ENCODE results near the gene THSD7B. TPM values are rescaled to one million over a fixed set of nuclear protein-coding genes. Genes with fewer than 3 reads are reported as not detected.
A peak's percentile ranks its signal among the peaks of the same experiment; 100 is the strongest.
"Not testable (repeated sequence)": the region's sequence is repeated elsewhere in the genome, so short reads cannot be mapped to it uniquely, and the experiment has no call there.

The THSD7B gene
- total and polyA plus RNA-seq, 2 experiments from 2014 or later, result 0.11 TPM; not detected in 1

DNA sequence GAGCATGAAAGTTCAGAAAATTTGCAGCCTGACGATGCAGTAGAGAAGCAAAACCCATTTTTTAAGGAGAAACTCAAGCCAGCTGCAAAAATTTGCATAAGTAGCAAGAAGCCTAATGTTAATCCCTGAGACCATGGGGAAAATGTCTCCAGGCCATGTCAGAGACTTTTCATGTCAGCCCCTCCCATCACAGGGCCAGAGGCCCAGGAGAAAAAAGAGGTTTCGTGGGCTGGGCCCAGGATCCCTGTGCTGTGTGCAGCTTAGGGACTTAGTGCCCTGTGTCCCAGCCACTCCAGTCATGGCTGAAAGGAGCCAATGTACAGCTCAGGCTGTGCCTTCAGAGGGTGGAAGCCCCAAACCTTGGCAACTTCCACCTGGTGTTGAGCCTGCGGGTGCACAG, 533.0 kb downstream of the THSD7B start:
- Histone ChIP-seq H2AFZ (no peak overlapping the region), H3K27ac (no peak overlapping the region), H3K9ac (no peak overlapping the region), H3K9me3 (ENCODE audit: low read depth) (no peaks in the 10 kb centered on the region), H3K36me3 (ENCODE audit: low read depth) (no peaks in the 10 kb centered on the region), H3K4me2 (ENCODE audit: unreplicated experiment) (no peak overlapping the region), H3K9me2 (ENCODE audit: insufficient read depth) (no peaks in the 10 kb centered on the region), H4K20me1 (ENCODE audit: insufficient read depth) (no peaks in the 10 kb centered on the region), H3K4me3 (no peak overlapping the region), H3F3A (ENCODE audit: insufficient read depth) (no peaks in the 10 kb centered on the region), H3K27me3 (replicated peaks; ENCODE audit: insufficient read depth) (no peaks in the 10 kb centered on the region), H3K4me1 (ENCODE audit: insufficient read depth) (no peaks in the 10 kb centered on the region), H3K79me2 (ENCODE audit: insufficient read depth) (no peaks in the 10 kb centered on the region)
- in situ Hi-C loops (cut with MboI), result no loop called here
- 8 to 12% methylated on average over 3 of the region's 3 CpGs for WGBS, 2 experiments (ENCODE audit: low coverage in 1 of 2, low lambda C conversion rate in 2 of 2, missing lambda C conversion rate in 2 of 2)
- TF ChIP-seq EZH2 (IDR thresholded peaks at IDR 0.05; ENCODE audit: insufficient read depth, poor library complexity, severe bottlenecking) (no peak), EZH2phosphoT487 (IDR thresholded peaks at IDR 0.05; ENCODE audit: insufficient read depth, low read depth) (no peak)
- no peak for DNase-seq

DNA sequence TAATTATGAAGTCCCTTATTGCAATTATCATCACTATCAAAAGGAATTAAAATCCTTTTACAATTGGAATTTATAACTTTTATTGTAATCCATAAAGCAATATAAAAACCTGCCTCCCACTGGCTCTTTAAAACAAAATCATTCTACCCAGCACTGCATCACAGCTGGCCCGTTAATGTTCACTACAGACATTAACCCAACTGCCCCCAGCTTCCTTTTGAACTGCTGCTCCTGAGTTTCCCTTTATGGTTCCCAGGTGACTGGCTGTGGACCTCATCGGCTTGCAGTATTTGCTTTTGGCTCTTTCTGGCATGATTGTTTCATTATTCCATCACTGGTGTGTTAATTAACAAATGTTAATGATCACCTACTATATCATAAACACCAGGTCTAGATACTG, 535.6 kb downstream of the THSD7B start:
- no peaks in the 10 kb centered on the region for H3K27me3 ChIP-seq (replicated peaks; ENCODE audit: insufficient read depth)
- TF ChIP-seq EZH2phosphoT487 (IDR thresholded peaks at IDR 0.05; ENCODE audit: insufficient read depth, low read depth), result no peak
- TF ChIP-seq EZH2 (IDR thresholded peaks at IDR 0.05; ENCODE audit: insufficient read depth, poor library complexity, severe bottlenecking), result no peak
- H3K9ac ChIP-seq, result no peak overlapping the region
- H3K27ac ChIP-seq, result no peak overlapping the region
- no peaks in the 10 kb centered on the region for H3K4me1 ChIP-seq (ENCODE audit: insufficient read depth)
- WGBS, 2 experiments (ENCODE audit: low coverage in 1 of 2, low lambda C conversion rate in 2 of 2, missing lambda C conversion rate in 2 of 2), result 17 to 26% methylated on average over 2 of the region's 2 CpGs
- no peaks in the 10 kb centered on the region for H3K9me2 ChIP-seq (ENCODE audit: insufficient read depth)
- no peaks in the 10 kb centered on the region for H4K20me1 ChIP-seq (ENCODE audit: insufficient read depth)
- H3K9me3 ChIP-seq (ENCODE audit: low read depth), result no peaks in the 10 kb centered on the region
- H3K4me2 ChIP-seq (ENCODE audit: unreplicated experiment), result no peak overlapping the region
- no peak overlapping the region for H2AFZ ChIP-seq
- no peaks in the 10 kb centered on the region for H3K36me3 ChIP-seq (ENCODE audit: low read depth)
- no peaks in the 10 kb centered on the region for H3K79me2 ChIP-seq (ENCODE audit: insufficient read depth)
- in situ Hi-C loops (cut with MboI), result no loop called here
- H3K4me3 ChIP-seq, result no peak overlapping the region
- DNase-seq, result no peak
- H3F3A ChIP-seq (ENCODE audit: insufficient read depth), result no peaks in the 10 kb centered on the region

GRCh38 chr2:137302957-137303356, 537.6 kb downstream of the THSD7B start:
- Histone ChIP-seq H2AFZ (no peak overlapping the region), H3K36me3 (ENCODE audit: low read depth) (no peaks in the 10 kb centered on the region), H3F3A (ENCODE audit: insufficient read depth) (no peaks in the 10 kb centered on the region), H3K79me2 (ENCODE audit: insufficient read depth) (no peaks in the 10 kb centered on the region), H3K9ac (no peak overlapping the region), H3K4me2 (ENCODE audit: unreplicated experiment) (no peak overlapping the region), H4K20me1 (ENCODE audit: insufficient read depth) (no peaks in the 10 kb centered on the region), H3K4me1 (ENCODE audit: insufficient read depth) (no peaks in the 10 kb centered on the region), H3K9me3 (ENCODE audit: low read depth) (no peaks in the 10 kb centered on the region), H3K27ac (no peak overlapping the region), H3K9me2 (ENCODE audit: insufficient read depth) (no peaks in the 10 kb centered on the region), H3K27me3 (replicated peaks; ENCODE audit: insufficient read depth) (no peaks in the 10 kb centered on the region), H3K4me3 (no peak overlapping the region)
- in situ Hi-C loops (cut with MboI), result no loop called here
- no peak for DNase-seq
- WGBS, 2 experiments (ENCODE audit: low coverage in 1 of 2, low lambda C conversion rate in 2 of 2, missing lambda C conversion rate in 2 of 2), result 7 to 13% methylated on average over 3 of the region's 3 CpGs
- TF ChIP-seq EZH2phosphoT487 (IDR thresholded peaks at IDR 0.05; ENCODE audit: insufficient read depth, low read depth) (no peak), EZH2 (IDR thresholded peaks at IDR 0.05; ENCODE audit: insufficient read depth, poor library complexity, severe bottlenecking) (no peak)

DNA sequence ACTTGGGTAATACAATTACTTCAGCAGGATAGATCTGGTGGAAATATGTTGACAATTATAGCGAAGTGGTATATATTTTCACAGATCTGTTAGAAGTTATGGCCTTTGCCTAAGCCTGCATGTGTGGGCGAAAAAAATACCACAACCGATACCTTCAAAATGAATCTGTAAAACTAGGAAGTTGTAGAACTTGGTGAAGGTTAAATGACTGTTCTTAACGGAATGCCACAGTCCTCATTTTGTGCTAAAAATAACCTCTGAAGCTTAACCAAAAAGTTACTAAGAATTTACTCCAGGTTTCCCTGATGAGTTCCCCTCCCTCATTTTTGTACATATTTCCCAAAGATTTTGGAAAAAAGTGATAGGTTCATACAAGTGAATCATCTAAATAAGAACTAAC, 550.7 kb downstream of the THSD7B start:
- in situ Hi-C loops (cut with MboI), result no loop called here
- WGBS, 2 experiments (ENCODE audit: low coverage in 1 of 2, low lambda C conversion rate in 2 of 2, missing lambda C conversion rate in 2 of 2), result 37 to 39% methylated on average over 4 of the region's 4 CpGs
- H3K9me3 ChIP-seq (ENCODE audit: low read depth), result no peaks in the 10 kb centered on the region

DNA sequence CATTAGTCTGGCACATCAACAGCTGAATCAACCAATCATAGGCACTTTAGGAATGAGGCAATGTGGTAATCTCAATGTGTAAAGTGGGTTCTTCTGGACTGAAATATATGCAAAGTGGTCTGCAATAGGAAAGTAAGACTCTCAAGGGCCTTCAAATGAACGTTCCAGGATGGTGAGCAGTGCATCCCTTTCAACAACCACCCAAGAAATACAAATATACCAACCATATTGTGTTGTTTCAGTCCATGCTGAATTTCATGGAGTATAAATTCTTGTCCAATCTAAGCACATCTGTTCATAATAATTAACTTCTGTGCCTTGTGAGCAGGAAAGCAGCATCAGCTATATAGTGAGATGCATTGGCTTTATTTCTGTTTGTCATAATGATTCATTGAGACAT, 556.2 kb downstream of the THSD7B start:
- 0 to 8% methylated on average over 1 of the region's 1 CpG for WGBS, 2 experiments (ENCODE audit: low coverage in 1 of 2, low lambda C conversion rate in 2 of 2, missing lambda C conversion rate in 2 of 2)
- no peak overlapping the region for H3K4me2 ChIP-seq (ENCODE audit: unreplicated experiment)
- H3K36me3 ChIP-seq (ENCODE audit: low read depth), result no peaks in the 10 kb centered on the region
- no peaks in the 10 kb centered on the region for H3F3A ChIP-seq (ENCODE audit: insufficient read depth)
- no peak for DNase-seq
- H3K27ac ChIP-seq, result no peak overlapping the region
- H3K4me1 ChIP-seq (ENCODE audit: insufficient read depth), result no peaks in the 10 kb centered on the region
- no peak for TF ChIP-seq EZH2phosphoT487 (IDR thresholded peaks at IDR 0.05; ENCODE audit: insufficient read depth, low read depth)
- no peak for TF ChIP-seq EZH2 (IDR thresholded peaks at IDR 0.05; ENCODE audit: insufficient read depth, poor library complexity, severe bottlenecking)
- H3K9me2 ChIP-seq (ENCODE audit: insufficient read depth), result no peaks in the 10 kb centered on the region
- H3K27me3 ChIP-seq (replicated peaks; ENCODE audit: insufficient read depth), result no peaks in the 10 kb centered on the region
- no peaks in the 10 kb centered on the region for H4K20me1 ChIP-seq (ENCODE audit: insufficient read depth)
- H3K9ac ChIP-seq, result no peak overlapping the region
- H3K9me3 ChIP-seq (ENCODE audit: low read depth), result no peaks in the 10 kb centered on the region
- no peaks in the 10 kb centered on the region for H3K79me2 ChIP-seq (ENCODE audit: insufficient read depth)
- in situ Hi-C loops (cut with MboI), result no loop called here
- no peak overlapping the region for H2AFZ ChIP-seq
- H3K4me3 ChIP-seq, result no peak overlapping the region

More for the DNA sequence above, 550.7 kb downstream of the THSD7B start:
- no peaks in the 10 kb centered on the region for H4K20me1 ChIP-seq (ENCODE audit: insufficient read depth)
- no peak overlapping the region for H3K4me2 ChIP-seq (ENCODE audit: unreplicated experiment)
- no peak overlapping the region for H3K9ac ChIP-seq
- no peaks in the 10 kb centered on the region for H3K36me3 ChIP-seq (ENCODE audit: low read depth)
- TF ChIP-seq EZH2phosphoT487 (IDR thresholded peaks at IDR 0.05; ENCODE audit: insufficient read depth, low read depth), result no peak
- no peak for TF ChIP-seq EZH2 (IDR thresholded peaks at IDR 0.05; ENCODE audit: insufficient read depth, poor library complexity, severe bottlenecking)
- H2AFZ ChIP-seq, result no peak overlapping the region
- DNase-seq, result peak; percentile 22
- no peaks in the 10 kb centered on the region for H3F3A ChIP-seq (ENCODE audit: insufficient read depth)
- H3K27ac ChIP-seq, result no peak overlapping the region
- H3K4me3 ChIP-seq, result no peak overlapping the region
- H3K4me1 ChIP-seq (ENCODE audit: insufficient read depth), result 0 out of 2 replicates have a peak, but pooled peaks cover 5% of the 10 kb centered on the region
- H3K79me2 ChIP-seq (ENCODE audit: insufficient read depth), result no peaks in the 10 kb centered on the region
- H3K27me3 ChIP-seq (replicated peaks; ENCODE audit: insufficient read depth), result no peaks in the 10 kb centered on the region
- H3K9me2 ChIP-seq (ENCODE audit: insufficient read depth), result no peaks in the 10 kb centered on the region

DNA sequence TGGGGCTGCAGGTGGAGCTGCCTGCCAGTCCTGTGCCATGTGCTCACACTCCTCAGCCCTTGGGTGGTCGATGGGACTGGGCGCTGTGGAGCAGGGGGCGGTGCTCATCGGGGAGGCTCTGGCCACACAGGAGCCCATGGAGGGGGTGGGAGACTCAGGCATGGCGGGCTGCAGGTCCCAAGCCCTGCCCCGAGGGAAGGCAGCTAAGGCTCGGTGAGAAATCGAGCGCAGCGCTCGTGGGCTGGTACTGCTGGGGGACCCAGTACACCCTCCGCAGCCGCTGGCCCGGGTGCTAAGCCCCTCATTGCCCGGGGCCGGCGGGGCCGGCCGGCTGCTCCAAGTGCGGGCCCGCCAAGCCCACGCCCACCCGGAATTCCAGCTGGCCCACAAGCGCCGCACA, 566.2 kb downstream of the THSD7B start:
- H3K9ac ChIP-seq; H2AFZ ChIP-seq; H3F3A ChIP-seq (ENCODE audit: insufficient read depth); in situ Hi-C loops (cut with MboI); H3K4me2 ChIP-seq (ENCODE audit: unreplicated experiment); H3K9me3 ChIP-seq (ENCODE audit: low read depth); H3K9me2 ChIP-seq (ENCODE audit: insufficient read depth); H3K79me2 ChIP-seq (ENCODE audit: insufficient read depth); H3K36me3 ChIP-seq (ENCODE audit: low read depth); DNase-seq; H4K20me1 ChIP-seq (ENCODE audit: insufficient read depth); H3K4me1 ChIP-seq (ENCODE audit: insufficient read depth); H3K4me3 ChIP-seq; H3K27me3 ChIP-seq (replicated peaks; ENCODE audit: insufficient read depth); H3K27ac ChIP-seq: not testable (repeated sequence)
- WGBS, 2 experiments (ENCODE audit: low coverage in 1 of 2, low lambda C conversion rate in 2 of 2, missing lambda C conversion rate in 2 of 2), result 73 to 84% methylated on average over 10 to 25 of the region's 25 CpGs
